Activated CD4-positive, alpha-beta memory T cell treated with anti-CD3 and anti-CD28 coated beads for 36 hours (primary cell): ENCODE results near the gene HMGN4. TPM values are rescaled to one million over a fixed set of nuclear protein-coding genes. Genes with fewer than 3 reads are reported as not detected.

Source experiments
- CTCF ChIA-PET: fragments of 350-600 bp; sonication (Branson Sonifier 250); formaldehyde crosslinking; loops from one replicate; lab custom pipeline; 2021; ENCODE audit warnings: antibody characterized with exemption, inconsistent platforms; lab: Charles Lee
- POLR2A ChIA-PET: fragments of 350-600 bp; sonication (Branson Sonifier 250); formaldehyde crosslinking; loops from one replicate; lab custom pipeline; 2021; ENCODE audit warnings: antibody characterized with exemption; lab: Charles Lee
- DNase-seq: peaks from one replicate; pipeline ENCODE4 v3.0.0-alpha.2; 2020
- H3K27ac Mint-ChIP-seq: one replicate; pipeline ENCODE4 v1.8.0; 2021; ENCODE audit warnings: mixed read lengths
- H3K27me3 Mint-ChIP-seq: one replicate; pipeline ENCODE4 v1.8.0; 2021; ENCODE audit warnings: mixed read lengths
- H3K36me3 Mint-ChIP-seq: one replicate; pipeline ENCODE4 v1.8.0; 2021; ENCODE audit warnings: mixed read lengths
- H3K4me1 Mint-ChIP-seq: one replicate; pipeline ENCODE4 v1.8.0; 2021; ENCODE audit warnings: low read depth, mixed read lengths
- H3K4me3 Mint-ChIP-seq: one replicate; pipeline ENCODE4 v1.8.0; 2021; ENCODE audit warnings: mild to moderate bottlenecking, mixed read lengths
- H3K9me3 Mint-ChIP-seq: one replicate; pipeline ENCODE4 v1.8.0; 2021; ENCODE audit warnings: mixed read lengths
- intact Hi-C: fragments of 100-400 bp; cut with micrococcal nuclease; formaldehyde crosslinking; loops from one replicate; pipeline ENCODE4 v1.15.1; 2023
- total RNA-seq, 2 experiments: library from RNA; stranded (reverse); gene quantifications; one replicate each; pipeline ENCODE4 v1.2.3, GENCODE V29; 2021

HMGN4 gene
- total RNA-seq, 2 experiments from 2014 or later, result 93.2 to 96.0 TPM

DNA sequence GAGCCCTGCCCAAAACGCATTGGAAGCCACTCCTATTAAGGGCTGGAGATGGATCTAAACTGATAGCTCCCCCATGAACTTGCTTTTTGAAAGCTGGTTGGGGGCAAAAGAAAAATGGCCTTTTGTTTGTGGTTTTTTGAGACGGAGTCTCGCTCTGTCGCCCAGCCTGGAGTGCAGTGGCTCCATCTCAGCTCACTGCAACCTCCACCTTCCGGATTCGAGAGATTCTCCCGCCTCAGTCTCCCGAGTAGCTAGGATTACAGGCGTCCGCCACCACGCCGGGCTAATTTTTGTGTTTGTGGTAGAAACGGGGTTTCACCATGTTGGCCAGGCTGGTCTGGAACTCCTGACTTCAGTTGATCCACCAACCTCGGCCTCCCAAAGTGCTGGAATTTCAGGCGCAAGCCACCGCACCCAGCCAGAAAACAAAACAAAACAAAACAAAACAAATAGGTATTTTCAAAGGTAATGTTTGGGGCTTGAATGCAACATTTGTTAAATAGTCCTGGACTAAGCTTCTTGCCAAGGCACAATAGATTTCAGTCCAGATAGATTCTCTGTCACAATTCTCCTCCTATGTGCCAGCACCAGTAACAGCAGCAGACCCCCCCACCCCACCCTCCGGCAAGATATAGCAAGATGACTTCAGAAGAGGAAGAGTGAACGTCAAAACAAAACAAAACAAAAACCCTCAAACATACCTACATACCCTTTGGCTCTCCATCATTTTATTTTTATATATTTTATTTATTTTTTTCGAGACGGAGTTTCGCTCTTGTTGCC, 32.1 kb downstream of the HMGN4 start:
- H3K27ac Mint-ChIP-seq, result no peak overlapping the region
- ChIA-PET CTCF (interaction anchor here (0.8 to 4.5 kb wide), 9 partner anchors 13 to 248 kb away, joined by 3 to 28 read pairs (median 8); partner anchors contain the start of gene ABT1), POLR2A (interaction anchor here (0.9 to 1.2 kb wide), 3 partner anchors 16 to 300 kb away, joined by 3 to 4 read pairs (median 3); no protein-coding TSS in a partner anchor)
- peaks cover 3% of the 10 kb centered on the region for H3K36me3 Mint-ChIP-seq
- H3K9me3 Mint-ChIP-seq, result peaks cover 2% of the 10 kb centered on the region
- no peak overlapping the region for H3K4me3 Mint-ChIP-seq
- peaks cover 26% of the 10 kb centered on the region for H3K4me1 Mint-ChIP-seq
- intact Hi-C loops, result no loop called here
- no peak for DNase-seq
- peaks cover 4% of the 10 kb centered on the region for H3K27me3 Mint-ChIP-seq

DNA sequence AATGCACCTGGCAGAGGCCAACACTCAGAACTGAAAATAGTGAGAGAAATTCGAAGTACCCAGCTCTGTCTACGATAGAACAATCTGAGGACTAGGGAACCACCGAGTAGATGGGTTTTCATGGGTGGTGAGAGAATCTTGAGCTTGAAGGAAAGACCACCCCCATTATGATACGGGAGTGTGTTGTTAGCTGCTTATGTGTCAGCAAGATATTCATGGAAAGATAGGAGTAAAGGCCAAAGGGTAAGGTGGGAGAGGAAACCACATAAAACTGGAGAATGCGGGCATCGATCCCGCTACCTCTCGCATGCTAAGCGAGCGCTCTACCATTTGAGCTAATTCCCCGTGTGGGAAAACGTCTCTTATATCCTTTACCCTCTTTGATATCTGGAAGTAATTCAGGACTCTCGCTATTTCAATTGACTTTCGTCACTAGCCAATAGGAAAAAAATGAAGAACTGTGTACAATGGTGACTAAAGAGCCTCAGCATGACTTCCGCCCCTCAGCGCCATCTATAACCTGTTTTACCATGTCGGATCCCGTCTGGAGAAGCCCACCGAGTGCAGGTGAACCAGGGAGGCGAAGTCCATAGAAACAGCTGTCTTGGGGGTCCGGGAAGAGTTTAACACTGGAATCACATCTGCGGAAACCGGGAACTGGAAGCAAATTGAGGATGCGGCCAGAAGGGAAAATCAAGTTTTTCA, 33.6 kb downstream of the HMGN4 start:
- peaks cover 4% of the 10 kb centered on the region for H3K27me3 Mint-ChIP-seq
- H3K9me3 Mint-ChIP-seq, result peaks cover 2% of the 10 kb centered on the region
- peak overlapping the region; percentile 80 for H3K27ac Mint-ChIP-seq
- ChIA-PET POLR2A (interaction anchor here (0.6 to 1.4 kb wide), 4 partner anchors 21 to 301 kb away, joined by 3 to 4 read pairs (median 4); no protein-coding TSS in a partner anchor), CTCF (interaction anchor here (0.7 to 9.9 kb wide), 9 partner anchors 8 to 1128 kb away, joined by 4 to 179 read pairs (median 6); partner anchors contain the start of gene ABT1)
- peak; percentile 65 for DNase-seq
- intact Hi-C loops, result loop anchor here (1.0 kb wide), 1 partner anchor 24 kb away; no protein-coding TSS in a partner anchor
- peak overlapping the region; percentile 81 for H3K4me3 Mint-ChIP-seq
- H3K4me1 Mint-ChIP-seq, result peaks cover 29% of the 10 kb centered on the region
- H3K36me3 Mint-ChIP-seq, result peaks cover 3% of the 10 kb centered on the region

- DNase-seq, result no peak
- Mint-ChIP-seq H3K36me3 (no peaks in the 10 kb centered on the region), H3K27me3 (no peaks in the 10 kb centered on the region), H3K4me1 (peaks cover 27% of the 10 kb centered on the region), H3K4me3 (no peak overlapping the region), H3K9me3 (peaks cover 21% of the 10 kb centered on the region), H3K27ac (no peak overlapping the region)
- intact Hi-C loops, result no loop called here
- CTCF ChIA-PET, result interaction anchor here (9.9 kb wide), 1 partner anchor 18 kb away, joined by 179 read pairs; the partner anchor contains the start of gene ABT1
- POLR2A ChIA-PET, result no interaction called here
These were observed 37.4 kb downstream of the HMGN4 start for GRCh38 chr6:26575494-26575939.

GRCh38 chr6:26576407-26576843, 38.3 kb downstream of the HMGN4 start:
- H3K27ac Mint-ChIP-seq, result peak overlapping the region; percentile 3
- intact Hi-C loops, result no loop called here

GRCh38 chr6:26576929-26577719, 39.0 kb downstream of the HMGN4 start:
- peaks cover 28% of the 10 kb centered on the region for H3K4me1 Mint-ChIP-seq
- no peaks in the 10 kb centered on the region for H3K27me3 Mint-ChIP-seq
- peak; percentile 82 for DNase-seq
- H3K36me3 Mint-ChIP-seq, result no peaks in the 10 kb centered on the region
- POLR2A ChIA-PET, result interaction anchor here (0.7 kb wide), 1 partner anchor 44 kb away, joined by 3 read pairs; no protein-coding TSS in a partner anchor
- CTCF ChIA-PET, result interaction anchor here (0.7 to 9.9 kb wide), 8 partner anchors 8 to 550 kb away, joined by 3 to 179 read pairs (median 3); partner anchors contain the start of genes ABT1 and HMGN4
- peak overlapping the region; percentile 80 for H3K4me3 Mint-ChIP-seq
- peaks cover 21% of the 10 kb centered on the region for H3K9me3 Mint-ChIP-seq
- H3K27ac Mint-ChIP-seq, result peak overlapping the region; percentile 84
- intact Hi-C loops, result loop anchor here (1.0 kb wide), 1 partner anchor 19 kb away; the partner anchor contains the start of gene ABT1

More at GRCh38 chr6:26576407-26576843, 38.3 kb downstream of the HMGN4 start:
- Mint-ChIP-seq H3K9me3 (peaks cover 21% of the 10 kb centered on the region), H3K27me3 (no peaks in the 10 kb centered on the region), H3K4me1 (peaks cover 32% of the 10 kb centered on the region), H3K36me3 (no peaks in the 10 kb centered on the region), H3K4me3 (peak overlapping the region; percentile 80)
- ChIA-PET POLR2A (interaction anchor here (0.7 kb wide), 1 partner anchor 44 kb away, joined by 3 read pairs; no protein-coding TSS in a partner anchor), CTCF (interaction anchor here (1.0 to 9.9 kb wide), 5 partner anchors 17 to 254 kb away, joined by 3 to 179 read pairs (median 3); partner anchors contain the start of genes ABT1 and HMGN4)
- DNase-seq, result no peak

DNA sequence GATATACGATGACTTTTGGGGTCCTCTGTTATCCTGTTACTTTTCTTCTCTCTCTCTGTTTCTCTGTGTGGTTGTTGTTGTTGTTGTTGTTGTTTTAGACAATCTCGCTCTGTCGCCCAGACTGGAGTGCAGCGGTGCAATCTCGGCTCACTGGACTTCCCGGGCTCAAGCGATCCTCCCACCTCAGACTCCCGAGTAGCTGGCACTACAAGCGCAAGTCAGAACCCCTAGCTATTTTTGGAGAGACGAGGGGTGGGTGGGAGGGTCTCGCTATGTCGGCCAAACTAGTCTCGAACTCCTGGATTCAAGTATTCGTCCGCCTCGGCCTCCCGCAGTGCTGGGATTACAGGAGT, 39.5 kb downstream of the HMGN4 start:
- Mint-ChIP-seq H3K4me3 (peak overlapping the region; percentile 80), H3K9me3 (peaks cover 21% of the 10 kb centered on the region), H3K27me3 (no peaks in the 10 kb centered on the region), H3K27ac (peak overlapping the region; percentile 84), H3K36me3 (no peaks in the 10 kb centered on the region), H3K4me1 (peaks cover 26% of the 10 kb centered on the region)
- POLR2A ChIA-PET, result no interaction called here
- CTCF ChIA-PET, result interaction anchor here (1.2 to 9.9 kb wide), 3 partner anchors 9 to 21 kb away, joined by 3 to 179 read pairs (median 6); partner anchors contain the start of gene ABT1
- DNase-seq, result no peak
- intact Hi-C loops, result loop anchor here (1.0 kb wide), 1 partner anchor 19 kb away; the partner anchor contains the start of gene ABT1

- peaks cover 23% of the 10 kb centered on the region for H3K4me1 Mint-ChIP-seq
- H3K27ac Mint-ChIP-seq, result no peak overlapping the region
- H3K9me3 Mint-ChIP-seq, result peaks cover 21% of the 10 kb centered on the region
- ChIA-PET CTCF (interaction anchor here (9.9 kb wide), 1 partner anchor 15 kb away, joined by 179 read pairs; the partner anchor contains the start of gene ABT1), POLR2A (no interaction called here)
- intact Hi-C loops, result no loop called here
- H3K4me3 Mint-ChIP-seq, result no peak overlapping the region
- DNase-seq, result no peak
- H3K36me3 Mint-ChIP-seq, result no peaks in the 10 kb centered on the region
- H3K27me3 Mint-ChIP-seq, result peaks cover 3% of the 10 kb centered on the region
These were observed 40.1 kb downstream of the HMGN4 start for GRCh38 chr6:26578279-26578678.

- intact Hi-C loops, result no loop called here
These were observed 40.6 kb downstream of the HMGN4 start for GRCh38 chr6:26578741-26579140.

DNA sequence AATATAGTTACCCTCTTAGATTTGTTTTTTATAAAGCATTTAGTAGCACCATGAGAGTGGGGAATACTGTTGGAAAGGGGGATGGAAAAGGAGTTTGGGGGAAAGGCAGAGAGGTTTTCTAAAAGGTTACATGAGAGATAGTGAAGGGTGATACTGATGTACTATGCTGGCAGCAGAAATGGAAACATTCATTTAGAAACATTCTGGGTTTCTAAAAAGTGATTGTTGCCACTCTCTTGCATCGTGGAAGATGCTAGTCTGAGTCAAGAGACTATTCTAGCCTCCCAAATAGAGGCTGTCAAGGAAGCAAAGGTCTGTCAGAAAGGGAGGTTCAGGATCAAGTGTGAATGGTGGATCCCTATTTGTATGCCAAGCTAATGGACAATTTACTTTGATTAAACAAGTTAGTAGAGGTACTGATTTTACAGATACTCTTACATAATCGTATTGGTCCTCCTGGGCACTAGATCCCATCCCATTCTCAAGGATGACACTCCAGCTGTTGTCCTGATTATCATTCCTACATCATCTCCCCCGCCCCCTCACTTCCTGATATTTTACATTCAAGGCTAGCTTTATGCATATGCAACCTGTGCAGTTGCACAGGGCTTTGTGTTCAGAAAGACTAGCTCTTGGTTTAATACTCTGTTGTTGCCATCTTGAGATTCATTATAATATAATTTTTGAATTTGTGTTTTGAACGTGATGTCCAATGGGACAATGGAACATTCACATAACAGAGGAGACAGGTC, 43.2 kb downstream of the HMGN4 start:
- no peaks in the 10 kb centered on the region for H3K36me3 Mint-ChIP-seq
- no peak overlapping the region for H3K4me3 Mint-ChIP-seq
- POLR2A ChIA-PET, result no interaction called here
- peaks cover 14% of the 10 kb centered on the region for H3K27me3 Mint-ChIP-seq
- peaks cover 21% of the 10 kb centered on the region for H3K9me3 Mint-ChIP-seq
- intact Hi-C loops, result no loop called here
- H3K27ac Mint-ChIP-seq, result no peak overlapping the region
- no peak for DNase-seq
- H3K4me1 Mint-ChIP-seq, result peaks cover 22% of the 10 kb centered on the region
- CTCF ChIA-PET, result interaction anchor here (1.3 kb wide), 1 partner anchor 14 kb away, joined by 10 read pairs; no protein-coding TSS in a partner anchor

More at GRCh38 chr6:26578741-26579140, 40.6 kb downstream of the HMGN4 start:
- Mint-ChIP-seq H3K27me3 (peaks cover 7% of the 10 kb centered on the region), H3K36me3 (no peaks in the 10 kb centered on the region), H3K4me3 (no peak overlapping the region), H3K9me3 (peaks cover 21% of the 10 kb centered on the region), H3K27ac (no peak overlapping the region), H3K4me1 (peaks cover 23% of the 10 kb centered on the region)
- ChIA-PET POLR2A (no interaction called here), CTCF (interaction anchor here (9.9 kb wide), 1 partner anchor 15 kb away, joined by 179 read pairs; the partner anchor contains the start of gene ABT1)
- no peak for DNase-seq

- POLR2A ChIA-PET, result no interaction called here
- H3K27ac Mint-ChIP-seq, result no peak overlapping the region
These were observed 50.8 kb downstream of the HMGN4 start for GRCh38 chr6:26588965-26589364.

More at GRCh38 chr6:26588965-26589364, 50.8 kb downstream of the HMGN4 start:
- CTCF ChIA-PET, result no interaction called here
- no peak for DNase-seq
- intact Hi-C loops, result no loop called here
- no peak overlapping the region for H3K4me3 Mint-ChIP-seq
- no peaks in the 10 kb centered on the region for H3K9me3 Mint-ChIP-seq
- H3K36me3 Mint-ChIP-seq, result no peaks in the 10 kb centered on the region
- H3K27me3 Mint-ChIP-seq, result peaks cover 29% of the 10 kb centered on the region
- peaks cover 2% of the 10 kb centered on the region for H3K4me1 Mint-ChIP-seq
